HEK293 (cell line): ENCODE results near the gene BBX.

Experiments
- CTCF ChIA-PET: fragments of 350-600 bp; formaldehyde crosslinking; extraction: SDS; loops from one replicate; lab custom pipeline; 2021; ENCODE audit warnings: antibody characterized with exemption; lab: Yijun Ruan, JAX
- POLR2A ChIA-PET: fragments of 300-600 bp; formaldehyde crosslinking; extraction: SDS; loops from one replicate; lab custom pipeline; 2020; ENCODE audit warnings: antibody characterized with exemption, inconsistent platforms; lab: Yijun Ruan, JAX
- H3K27ac ChIP-seq: fragments of 200-500 bp; sonication (Bioruptor generic); 2 replicates; pipeline ENCODE4 v1.5.1; 2014; ENCODE audit warnings: low read depth, low read length, control low read depth, inconsistent platforms; ENCODE audit errors: extremely low read depth
- H3K36me3 ChIP-seq, 2 experiments: fragments of 200-500 bp in 1 of 2; sonication (Bioruptor generic) in 1 of 2; 1 replicate in 1 of 2; 2 replicates in 1 of 2; pipeline ENCODE4 v1.5.1; 2014 to 2017; ENCODE audit warnings: inconsistent platforms in 2 of 2, low read length in 2 of 2; ENCODE audit not compliant: control insufficient read depth in 2 of 2, insufficient read depth in 1 of 2
- H3K4me1 ChIP-seq: fragments of 200-500 bp; sonication (Bioruptor generic); 2 replicates; pipeline ENCODE4 v1.5.1; 2014; ENCODE audit warnings: mild to moderate bottlenecking, low read length, inconsistent platforms; ENCODE audit not compliant: control insufficient read depth, insufficient read depth
- H3K4me3 ChIP-seq: 2 replicates; pipeline ENCODE4 v1.5.1; 2011; ENCODE audit warnings: low read depth, mild to moderate bottlenecking, control low read depth, low read length, moderate library complexity
- H3K9me3 ChIP-seq: fragments of 200-500 bp; sonication (Bioruptor generic); 2 replicates; pipeline ENCODE4 v1.5.1; 2014; ENCODE audit warnings: low read depth, low read length, inconsistent platforms; ENCODE audit not compliant: control insufficient read depth, insufficient read depth
- KLF16 ChIP-seq: fragments of 450-650 bp; formaldehyde crosslinking; IDR thresholded peaks from 2 replicates; pipeline ENCODE4 v1.5.1; 2017; ENCODE audit warnings: missing biosample characterization, missing genetic modification characterization
- KLF7 ChIP-seq: fragments of 450-650 bp; formaldehyde crosslinking; IDR thresholded peaks from 2 replicates; pipeline ENCODE4 v1.5.1; 2016; ENCODE audit warnings: missing biosample characterization, missing genetic modification characterization, borderline replicate concordance
- KLF8 ChIP-seq: fragments of 450-650 bp; formaldehyde crosslinking; IDR thresholded peaks from 2 replicates; pipeline ENCODE4 v1.5.1; 2016; ENCODE audit warnings: missing biosample characterization, missing genetic modification characterization
- PRDM6 ChIP-seq: fragments of 450-650 bp; formaldehyde crosslinking; IDR thresholded peaks from 2 replicates; pipeline ENCODE4 v1.5.1; 2017; ENCODE audit warnings: missing biosample characterization, missing genetic modification characterization
- WT1 ChIP-seq: fragments of 450-650 bp; formaldehyde crosslinking; IDR thresholded peaks from 2 replicates; pipeline ENCODE4 v1.5.1; 2016; ENCODE audit warnings: missing biosample characterization, missing genetic modification characterization
- ZBTB11 ChIP-seq: fragments of 450-650 bp; formaldehyde crosslinking; conservative IDR thresholded peaks from 2 replicates; pipeline ENCODE4 v1.5.1; 2016; ENCODE audit warnings: low read depth, missing biosample characterization, missing genetic modification characterization
- ZBTB17 ChIP-seq: fragments of 450-650 bp; formaldehyde crosslinking; IDR thresholded peaks from 2 replicates; pipeline ENCODE4 v1.5.1; 2016; ENCODE audit warnings: missing biosample characterization, missing genetic modification characterization
- ZBTB20 ChIP-seq: fragments of 450-650 bp; formaldehyde crosslinking; IDR thresholded peaks from 2 replicates; pipeline ENCODE4 v1.5.1; 2016; ENCODE audit warnings: missing biosample characterization, missing genetic modification characterization
- ZBTB26 ChIP-seq: fragments of 450-650 bp; formaldehyde crosslinking; optimal IDR thresholded peaks from 2 replicates; pipeline ENCODE3; 2016; ENCODE audit warnings: missing biosample characterization, mild to moderate bottlenecking, missing genetic modification characterization
- ZBTB48 ChIP-seq: fragments of 450-650 bp; formaldehyde crosslinking; IDR thresholded peaks from 2 replicates; pipeline ENCODE4 v1.5.1; 2016; ENCODE audit warnings: missing biosample characterization, missing genetic modification characterization
- ZBTB8A ChIP-seq: fragments of 450-650 bp; formaldehyde crosslinking; IDR thresholded peaks from 2 replicates; pipeline ENCODE4 v1.5.1; 2016; ENCODE audit warnings: missing biosample characterization, missing genetic modification characterization
- ZNF10 ChIP-seq: fragments of 450-650 bp; formaldehyde crosslinking; IDR thresholded peaks from 2 replicates; pipeline ENCODE4 v1.5.1; 2017; ENCODE audit warnings: missing biosample characterization, missing genetic modification characterization
- ZNF157 ChIP-seq: fragments of 450-650 bp; formaldehyde crosslinking; IDR thresholded peaks from 2 replicates; pipeline ENCODE4 v1.5.1; 2016; ENCODE audit warnings: missing biosample characterization, missing genetic modification characterization
- ZNF2 ChIP-seq: fragments of 450-650 bp; formaldehyde crosslinking; IDR thresholded peaks from 2 replicates; pipeline ENCODE4 v1.5.1; 2016; ENCODE audit warnings: missing biosample characterization, missing genetic modification characterization
- ZNF202 ChIP-seq: fragments of 450-650 bp; formaldehyde crosslinking; IDR thresholded peaks from 2 replicates; pipeline ENCODE4 v1.5.1; 2016; ENCODE audit warnings: missing biosample characterization, missing genetic modification characterization, borderline replicate concordance
- ZNF248 ChIP-seq: fragments of 450-650 bp; formaldehyde crosslinking; IDR thresholded peaks from 2 replicates; pipeline ENCODE4 v1.5.1; 2017; ENCODE audit warnings: missing biosample characterization, missing genetic modification characterization
- ZNF266 ChIP-seq: fragments of 450-650 bp; formaldehyde crosslinking; IDR thresholded peaks from 2 replicates; pipeline ENCODE4 v1.5.1; 2016; ENCODE audit warnings: missing biosample characterization, missing genetic modification characterization, low read depth
- ZNF366 ChIP-seq: fragments of 450-650 bp; formaldehyde crosslinking; conservative IDR thresholded peaks from 2 replicates; pipeline ENCODE4 v1.5.1; 2016; ENCODE audit warnings: missing biosample characterization, missing genetic modification characterization
- ZNF423 ChIP-seq: fragments of 450-650 bp; formaldehyde crosslinking; IDR thresholded peaks from 2 replicates; pipeline ENCODE4 v1.5.1; 2016; ENCODE audit warnings: missing biosample characterization, missing genetic modification characterization
- ZNF433 ChIP-seq: fragments of 450-650 bp; formaldehyde crosslinking; IDR thresholded peaks from 2 replicates; pipeline ENCODE4 v1.5.1; 2016; ENCODE audit warnings: missing biosample characterization, missing genetic modification characterization, low read depth
- ZNF555 ChIP-seq: fragments of 450-650 bp; formaldehyde crosslinking; conservative IDR thresholded peaks from 2 replicates; pipeline ENCODE4 v1.5.1; 2017; ENCODE audit warnings: missing biosample characterization, mild to moderate bottlenecking, missing genetic modification characterization, inconsistent platforms
- ZNF596 ChIP-seq: fragments of 450-650 bp; IDR thresholded peaks from 2 replicates; pipeline ENCODE4 v1.5.0; 2018; ENCODE audit warnings: missing biosample characterization, mild to moderate bottlenecking, missing genetic modification characterization, moderate library complexity
- ZNF600 ChIP-seq: fragments of 450-650 bp; formaldehyde crosslinking; IDR thresholded peaks from 2 replicates; pipeline ENCODE4 v1.5.1; 2016; ENCODE audit warnings: missing biosample characterization, missing genetic modification characterization
- ZNF610 ChIP-seq: fragments of 450-650 bp; formaldehyde crosslinking; IDR thresholded peaks from 2 replicates; pipeline ENCODE4 v1.5.1; 2016; ENCODE audit warnings: missing biosample characterization, missing genetic modification characterization, borderline replicate concordance
- ZNF629 ChIP-seq: fragments of 450-650 bp; formaldehyde crosslinking; IDR thresholded peaks from 2 replicates; pipeline ENCODE4 v1.5.1; 2017; ENCODE audit warnings: missing biosample characterization, missing genetic modification characterization
- ZNF639 ChIP-seq: fragments of 450-650 bp; formaldehyde crosslinking; IDR thresholded peaks from 2 replicates; pipeline ENCODE4 v1.5.1; 2016; ENCODE audit warnings: missing biosample characterization, missing genetic modification characterization
- ZNF747 ChIP-seq: fragments of 450-650 bp; formaldehyde crosslinking; IDR thresholded peaks from 2 replicates; pipeline ENCODE4 v1.5.1; 2016; ENCODE audit warnings: missing biosample characterization, missing genetic modification characterization
- ZNF76 ChIP-seq: fragments of 450-650 bp; formaldehyde crosslinking; IDR thresholded peaks from 2 replicates; pipeline ENCODE4; 2016; ENCODE audit warnings: low read depth, missing biosample characterization, missing genetic modification characterization, borderline replicate concordance
- ZNF843 ChIP-seq: fragments of 450-650 bp; formaldehyde crosslinking; IDR thresholded peaks from 2 replicates; pipeline ENCODE4 v1.5.1; 2016; ENCODE audit warnings: missing biosample characterization, missing genetic modification characterization

BBX gene

GRCh38 chr3:107523539-107524325 is 970 bp downstream of the BBX start:
- ChIA-PET CTCF (interaction anchor here (1.0 kb wide), 1 partner anchor 95 kb away, joined by 4 read pairs; no protein-coding TSS in a partner anchor), POLR2A (interaction anchor here (0.7 to 1.6 kb wide), 3 partner anchors 92 to 1066 kb away, joined by 3 to 9 read pairs (median 7); partner anchors contain the start of genes CIP2A and DZIP3)
- Histone ChIP-seq H3K9me3 (no peaks in the 10 kb centered on the region), H3K4me1 (no peaks in the 10 kb centered on the region), H3K27ac (peak overlapping the region; percentile 53), H3K4me3 (peak overlapping the region; percentile 88), H3K36me3 (peaks cover 0 to 19% of the 10 kb centered on the region in 2 experiments; a peak in 2 of 3 replicates)
- TF ChIP-seq ZNF639 (tag by site-specific recombination) (peak; percentile 69; the same call in 1 of the 2 replicates), WT1 (peak; percentile 82), ZBTB11 (tag by site-specific recombination) (peak; percentile 40; the same call in 1 of the 2 replicates), ZNF76 (tag by site-specific recombination) (0 out of 2 replicates have a peak, but pooled peaks have one; percentile 32), ZNF747 (tag by site-specific recombination) (no peak), ZNF248 (tag by site-specific recombination) (no peak), ZNF555 (tag by site-specific recombination) (no peak), ZBTB26 (tag by site-specific recombination) (peak; percentile 60), ZNF202 (tag by site-specific recombination) (peak; percentile 93), ZNF10 (tag by site-specific recombination) (0 out of 2 replicates have a peak, but pooled peaks have one; percentile 42), ZBTB17 (tag by site-specific recombination) (peak; percentile 92), PRDM6 (tag by site-specific recombination) (no peak), ZNF600 (tag by site-specific recombination) (peak; percentile 89), ZNF157 (no peak), KLF16 (tag by site-specific recombination) (peak; percentile 56; the same call in 1 of the 2 replicates), ZNF2 (tag by site-specific recombination) (0 out of 2 replicates have a peak, but pooled peaks have one; percentile 50), ZNF266 (tag by site-specific recombination) (no peak), ZNF629 (tag by site-specific recombination) (0 out of 2 replicates have a peak, but pooled peaks have one; percentile 17), ZBTB8A (tag by site-specific recombination) (peak; percentile 81), ZBTB20 (tag by site-specific recombination) (peak; percentile 81), KLF7 (peak; percentile 76; the same call in 1 of the 2 replicates), ZNF843 (tag by site-specific recombination) (peak; percentile 80), KLF8 (tag by site-specific recombination) (peak; percentile 69; the same call in 1 of the 2 replicates), ZNF433 (no peak), ZNF366 (tag by site-specific recombination) (peak; percentile 96), ZNF610 (peak; percentile 72; the same call in 1 of the 2 replicates), ZNF596 (peak; percentile 89), ZNF423 (tag by site-specific recombination) (no peak), ZBTB48 (tag by site-specific recombination) (no peak)
